ENCODE measurements around the gene SIVA1. TPM values are rescaled to one million over a fixed set of nuclear protein-coding genes. Genes with fewer than 3 reads are reported as not detected.

The SIVA1 gene
- total RNA-seq, 1 donor from 2014 or later, result 214 TPM

- no peak for DNase-seq
Measured at GRCh38 chr14:104771918-104772706, 19.2 kb downstream of the SIVA1 start.

- no peak for DNase-seq
Measured at GRCh38 chr14:104772707-104773504, 20.0 kb downstream of the SIVA1 start.

- no peak for DNase-seq
Measured at GRCh38 chr14:104773505-104774452, 20.8 kb downstream of the SIVA1 start.

GRCh38 chr14:104774453-104775072, 21.6 kb downstream of the SIVA1 start:
- no peak for DNase-seq

GRCh38 chr14:104775073-104775489, 22.1 kb downstream of the SIVA1 start:
- DNase-seq, result no peak

- DNase-seq, result no peak
Measured at GRCh38 chr14:104776481-104776880, 23.5 kb downstream of the SIVA1 start.

GRCh38 chr14:104776961-104777807, 24.2 kb downstream of the SIVA1 start:
- no peak for DNase-seq

- DNase-seq, result no peak
Measured at GRCh38 chr14:104777808-104778249, 24.9 kb downstream of the SIVA1 start.

- no peak for DNase-seq
Measured at GRCh38 chr14:104778694-104779331, 25.9 kb downstream of the SIVA1 start.

- no peak for DNase-seq
Measured at GRCh38 chr14:104779776-104780512, 27.0 kb downstream of the SIVA1 start.

GRCh38 chr14:104780513-104781030, 27.6 kb downstream of the SIVA1 start:
- DNase-seq, result no peak

GRCh38 chr14:104781271-104782077, 28.5 kb downstream of the SIVA1 start:
- no peak for DNase-seq

GRCh38 chr14:104782086-104782807, 29.3 kb downstream of the SIVA1 start:
- no peak for DNase-seq

- DNase-seq, result no peak
Measured at GRCh38 chr14:104782808-104783139, 29.8 kb downstream of the SIVA1 start.

GRCh38 chr14:104783484-104784217, 30.7 kb downstream of the SIVA1 start:
- no peak for DNase-seq

- no peak for DNase-seq
Measured at GRCh38 chr14:104784218-104784568, 31.2 kb downstream of the SIVA1 start.
